Keratinocyte (primary cell): ENCODE data around the gene MSI1. TPM values are rescaled to one million over a fixed set of nuclear protein-coding genes. Genes with fewer than 3 reads are reported as not detected.

Experiments used
- DNase-seq: peaks from one replicate; pipeline ENCODE4 v3.0.0-alpha.2; 2011; ENCODE audit warnings: low read depth, missing footprints, low spot score
- FAIRE-seq: peaks from 2 replicates; lab custom pipeline; 2011; peaks lifted over from hg19 to GRCh38; lab: Jason Lieb, UNC
- H2AFZ ChIP-seq: 2 replicates; pipeline ENCODE4 v1.6.0; 2012; ENCODE audit warnings: low read length, control low read depth, inconsistent platforms; ENCODE audit not compliant: control insufficient read depth
- H3K27ac ChIP-seq: 2 replicates; pipeline ENCODE4 v1.5.1; 2011; ENCODE audit warnings: low read length; ENCODE audit not compliant: control insufficient read depth, insufficient read depth
- H3K27me3 ChIP-seq: 3 replicates; pipeline ENCODE4 v1.6.0; 2011; ENCODE audit warnings: low read length; ENCODE audit not compliant: control insufficient read depth, insufficient read depth; ENCODE audit errors: extremely low read depth
- H3K36me3 ChIP-seq, 2 experiments: 2 replicates in 1 of 2; 3 replicates in 1 of 2; pipeline ENCODE4 v1.5.1; 2011; ENCODE audit warnings: low read length in 2 of 2, mild to moderate bottlenecking in 1 of 2; ENCODE audit not compliant: control insufficient read depth in 2 of 2, insufficient read depth in 2 of 2; ENCODE audit errors: extremely low read depth in 1 of 2
- H3K4me1 ChIP-seq: 3 replicates; pipeline ENCODE4 v1.5.1; 2011; ENCODE audit warnings: low read length; ENCODE audit not compliant: control insufficient read depth, insufficient read depth; ENCODE audit errors: extremely low read depth
- H3K4me2 ChIP-seq: 3 replicates; pipeline ENCODE4 v1.6.0; 2011; ENCODE audit warnings: low read depth, low read length; ENCODE audit not compliant: control insufficient read depth, insufficient read depth; ENCODE audit errors: extremely low read depth
- H3K4me3 ChIP-seq, 3 experiments: fragments of 200-600 bp in 1 of 3; sonication (generic) in 1 of 3; 2 replicates in 2 of 3; 3 replicates in 1 of 3; pipeline ENCODE4 v1.5.1; 2011 to 2016; ENCODE audit warnings: low read length in 3 of 3, mild to moderate bottlenecking in 3 of 3, control low read depth in 2 of 3, inconsistent platforms in 1 of 3, low read depth in 1 of 3, mixed read lengths in 1 of 3, mixed run types in 1 of 3, moderate library complexity in 1 of 3; ENCODE audit not compliant: control insufficient read depth in 2 of 3, insufficient read depth in 2 of 3; ENCODE audit errors: extremely low read depth in 1 of 3
- H3K79me2 ChIP-seq: 2 replicates; pipeline ENCODE4 v1.6.0; 2012; ENCODE audit warnings: low read length; ENCODE audit not compliant: control insufficient read depth, insufficient read depth
- H3K9ac ChIP-seq: 3 replicates; pipeline ENCODE4 v1.6.0; 2011; ENCODE audit warnings: low read length; ENCODE audit not compliant: control insufficient read depth, insufficient read depth; ENCODE audit errors: extremely low read depth
- H3K9me1 ChIP-seq: 3 replicates; pipeline ENCODE4 v1.6.0; 2011; ENCODE audit warnings: low read length; ENCODE audit not compliant: control insufficient read depth, insufficient read depth; ENCODE audit errors: extremely low read depth
- H3K9me3 ChIP-seq: 2 replicates; pipeline ENCODE4 v1.5.1; 2012; ENCODE audit warnings: low read depth, low read length; ENCODE audit not compliant: control insufficient read depth
- H4K20me1 ChIP-seq: 3 replicates; pipeline ENCODE4 v1.6.0; 2011; ENCODE audit warnings: low read length; ENCODE audit not compliant: control insufficient read depth, insufficient read depth; ENCODE audit errors: extremely low read depth
- CTCF ChIP-seq, 3 experiments: IDR thresholded peaks in 1 of 3; conservative IDR thresholded peaks in 1 of 3; optimal IDR thresholded peaks in 1 of 3; 2 replicates in 2 of 3; 3 replicates in 1 of 3; pipeline versions ENCODE3 to v1.5.1; 2011; ENCODE audit warnings: low read length in 3 of 3, mild to moderate bottlenecking in 3 of 3, moderate library complexity in 2 of 3, control low read depth in 1 of 3, inconsistent platforms in 1 of 3; ENCODE audit not compliant: insufficient read depth in 2 of 3; ENCODE audit errors: extremely low read depth in 1 of 3
- EZH2 ChIP-seq: IDR thresholded peaks from one replicate; pipeline ENCODE4 v1.6.1; 2012; ENCODE audit warnings: inconsistent platforms, mild to moderate bottlenecking, low read length, moderate library complexity
- dilution Hi-C: fragments of 300-500 bp; cut with MboI; formaldehyde crosslinking; loops from one replicate; pipeline ENCODE4 v1.7.0; 2020; ENCODE audit warnings: low sequenced_read_pairs; ENCODE audit not compliant: extremely low pct_ligation_motif_present
- polyA plus RNA-seq, 5 experiments: library from polyadenylated mRNA; depleted of rRNA in 3 of 5; stranded (reverse) in 3 of 5; stranded (forward) in 1 of 5; unstranded in 1 of 5; fragments of >200 nt; gene quantifications; 1 replicate in 1 of 5; 2 replicates in 3 of 5; 3 replicates in 1 of 5; pipeline versions ENCODE4 v1.2.1 to v1.2.3, GENCODE V29; 2011 to 2012; ENCODE audit warnings: missing spikeins in 2 of 5, low read depth in 1 of 5, low replicate concordance in 1 of 5

The MSI1 gene
- polyA plus RNA-seq, 1 donor (not counting 4 experiments of a cell fraction or from before 2014, with no cell fraction given) = not detected

- no peak for DNase-seq
- TF ChIP-seq EZH2 (no peak), CTCF (optimal IDR thresholded peaks at IDR 0.05 in 1 of 3, IDR thresholded peaks at IDR 0.05 in 1 of 3, conservative IDR thresholded peaks at IDR 0.05 in 1 of 3; ENCODE audit: extremely low read depth in 1 of 3, insufficient read depth in 2 of 3, low read length in 3 of 3) (no peak)
Observed at GRCh38 chr12:120328228-120328627, 40.7 kb downstream of the MSI1 start.

GRCh38 chr12:120327593-120327992 is 41.4 kb downstream of the MSI1 start, which contains the start of gene PLA2G1B:
PLA2G1B (minus strand) TSS chr12:120327779; CDS start chr12:120327753, 26 bp downstream.
- Histone ChIP-seq H4K20me1 (no peaks in the 10 kb centered on the region), H3K9me1 (no peaks in the 10 kb centered on the region), H3K36me3 (no peaks in the 10 kb centered on the region), H2AFZ (no peak within 1 kb of the TSS), H3K4me2 (no peak within 1 kb of the TSS), H3K9ac (no peak within 1 kb of the TSS), H3K27ac (no peak within 1 kb of the TSS), H3K9me3 (no peaks in the 10 kb centered on the region), H3K79me2 (no peaks in the 10 kb centered on the region), H3K27me3 (peaks cover 9% of the 10 kb centered on the region), H3K4me3 (no peak within 1 kb of the TSS), H3K4me1 (peaks cover 3% of the 10 kb centered on the region)
- FAIRE-seq (no peak), DNase-seq (no peak)
- no peak for TF ChIP-seq EZH2
- TF ChIP-seq CTCF (optimal IDR thresholded peaks at IDR 0.05 in 1 of 3, IDR thresholded peaks at IDR 0.05 in 1 of 3, conservative IDR thresholded peaks at IDR 0.05 in 1 of 3; ENCODE audit: extremely low read depth in 1 of 3, insufficient read depth in 2 of 3, low read length in 3 of 3) = no peak
- dilution Hi-C loops = no loop called here

More at GRCh38 chr12:120328228-120328627, 40.7 kb downstream of the MSI1 start:
- Histone ChIP-seq H3K79me2 (no peaks in the 10 kb centered on the region), H3K27me3 (peaks cover 9% of the 10 kb centered on the region), H3K9me3 (no peaks in the 10 kb centered on the region), H3K9ac (no peak overlapping the region), H3K4me2 (no peak overlapping the region), H2AFZ (no peak overlapping the region), H4K20me1 (no peaks in the 10 kb centered on the region), H3K4me1 (peaks cover 3% of the 10 kb centered on the region), H3K9me1 (no peaks in the 10 kb centered on the region), H3K27ac (no peak overlapping the region), H3K36me3 (no peaks in the 10 kb centered on the region), H3K4me3 (no peak overlapping the region)
- dilution Hi-C loops = no loop called here
- FAIRE-seq = no peak
